Measurements from ENCODE around the gene NTF3.

- TF ChIP-seq CTCF (IDR thresholded peaks at IDR 0.05): no peak
- no peak for TF ChIP-seq EZH2 (IDR thresholded peaks at IDR 0.05; ENCODE audit: borderline replicate concordance, insufficient read depth, low read depth, low read length, poor library complexity, severe bottlenecking)
Observed at GRCh38 chr12:5533368-5533767, 101.5 kb downstream of the NTF3 start.

All from B cell (primary cell).